Measurements from ENCODE around the gene ADCY5. TPM values are rescaled to one million over a fixed set of nuclear protein-coding genes. Genes with fewer than 3 reads are reported as not detected.

The ADCY5 gene
- total and polyA plus RNA-seq, 10 donors, result 1.7 to 20.6 (median 11.7) TPM

DNA sequence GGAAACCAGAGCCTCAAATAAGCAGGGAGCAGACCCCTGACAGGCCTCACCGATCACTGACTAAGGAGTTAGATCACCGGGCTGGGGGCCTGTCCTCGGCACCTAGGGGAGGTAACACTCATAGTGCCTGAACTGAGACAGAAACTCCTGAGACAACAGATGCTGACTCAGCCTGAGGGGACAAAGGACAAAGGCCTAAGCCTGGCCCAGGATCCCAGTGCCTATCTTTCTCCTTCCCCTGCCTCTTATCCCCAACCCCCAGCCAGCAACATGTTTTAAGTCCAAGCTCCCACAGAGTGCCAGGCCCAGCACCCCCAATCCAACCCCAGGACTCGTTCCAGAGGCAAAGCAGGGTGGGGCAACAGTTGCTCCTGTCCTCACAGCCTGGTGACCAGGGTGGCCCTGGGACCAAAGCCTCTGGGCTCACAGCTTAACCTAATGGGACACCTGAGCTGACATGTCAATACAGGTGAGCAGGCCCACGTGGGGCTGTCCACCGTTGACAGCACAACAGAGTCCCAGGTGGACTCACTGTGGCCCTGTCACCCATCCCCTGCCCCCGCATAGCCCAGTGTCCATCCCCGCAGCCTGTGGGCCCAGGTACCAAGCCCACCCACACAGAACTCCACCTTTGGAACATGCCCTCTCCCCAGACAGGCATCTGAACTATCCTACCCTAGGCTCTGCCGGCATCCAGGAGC lies 37.4 kb downstream of the ADCY5 start:
- WGBS, 5 donors, result 71 to 79% (median 78%) methylated on average over 9 of the region's 9 CpGs
- Histone ChIP-seq H3K27ac (peak overlapping the region in 6 of 8 donors; percentile 65 to 79 (median 74)), H3K27me3 (replicated peaks in 1 of 7) (peaks cover 0 to 9% (median 0%) of the 10 kb centered on the region in 7 donors), H3K9me3 (no peaks in the 10 kb centered on the region), H3K36me3 (no peaks in the 10 kb centered on the region), H3K4me3 (no peak overlapping the region), H3K4me1 (peaks cover 0 to 19% (median 1%) of the 10 kb centered on the region in 6 donors)
- TF ChIP-seq, protein P1, sequence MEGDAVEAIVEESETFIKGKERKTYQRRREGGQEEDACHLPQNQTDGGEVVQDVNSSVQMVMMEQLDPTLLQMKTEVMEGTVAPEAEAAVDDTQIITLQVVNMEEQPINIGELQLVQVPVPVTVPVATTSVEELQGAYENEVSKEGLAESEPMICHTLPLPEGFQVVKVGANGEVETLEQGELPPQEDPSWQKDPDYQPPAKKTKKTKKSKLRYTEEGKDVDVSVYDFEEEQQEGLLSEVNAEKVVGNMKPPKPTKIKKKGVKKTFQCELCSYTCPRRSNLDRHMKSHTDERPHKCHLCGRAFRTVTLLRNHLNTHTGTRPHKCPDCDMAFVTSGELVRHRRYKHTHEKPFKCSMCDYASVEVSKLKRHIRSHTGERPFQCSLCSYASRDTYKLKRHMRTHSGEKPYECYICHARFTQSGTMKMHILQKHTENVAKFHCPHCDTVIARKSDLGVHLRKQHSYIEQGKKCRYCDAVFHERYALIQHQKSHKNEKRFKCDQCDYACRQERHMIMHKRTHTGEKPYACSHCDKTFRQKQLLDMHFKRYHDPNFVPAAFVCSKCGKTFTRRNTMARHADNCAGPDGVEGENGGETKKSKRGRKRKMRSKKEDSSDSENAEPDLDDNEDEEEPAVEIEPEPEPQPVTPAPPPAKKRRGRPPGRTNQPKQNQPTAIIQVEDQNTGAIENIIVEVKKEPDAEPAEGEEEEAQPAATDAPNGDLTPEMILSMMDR (IDR thresholded peaks at IDR 0.05 in 8 of 11, conservative IDR thresholded peaks at IDR 0.05 in 3 of 11), result no peak
- no peak for TF ChIP-seq POLR2AphosphoS5 (IDR thresholded peaks at IDR 0.05)
- TF ChIP-seq POLR2A (IDR thresholded peaks at IDR 0.05), result no peak
- DNase-seq, result no peak
- intact Hi-C loops (cut with DNase I; ENCODE audit: low total_unique reads), result no loop called here

DNA sequence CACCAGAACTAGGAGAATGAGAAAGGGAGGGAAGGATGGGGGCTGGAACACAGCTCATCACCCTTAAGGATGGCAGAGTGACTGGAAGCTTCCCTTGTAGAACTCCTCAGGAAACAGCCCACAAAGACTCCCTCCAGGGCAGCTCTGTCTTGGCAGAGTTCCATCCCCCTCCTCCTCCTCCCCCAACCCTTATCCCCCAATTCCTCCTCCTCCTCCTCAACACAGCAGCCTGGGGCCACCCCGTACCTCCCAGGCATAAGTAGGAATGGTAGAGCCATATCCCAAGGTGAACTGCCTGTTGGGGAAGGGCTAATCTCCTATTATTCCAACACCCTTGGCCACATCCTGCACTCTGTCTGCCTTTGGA lies 38.8 kb downstream of the ADCY5 start:
- Histone ChIP-seq H3K36me3 (no peaks in the 10 kb centered on the region), H3K27me3 (replicated peaks in 1 of 7) (peaks cover 0 to 9% (median 0%) of the 10 kb centered on the region in 7 donors)

DNA sequence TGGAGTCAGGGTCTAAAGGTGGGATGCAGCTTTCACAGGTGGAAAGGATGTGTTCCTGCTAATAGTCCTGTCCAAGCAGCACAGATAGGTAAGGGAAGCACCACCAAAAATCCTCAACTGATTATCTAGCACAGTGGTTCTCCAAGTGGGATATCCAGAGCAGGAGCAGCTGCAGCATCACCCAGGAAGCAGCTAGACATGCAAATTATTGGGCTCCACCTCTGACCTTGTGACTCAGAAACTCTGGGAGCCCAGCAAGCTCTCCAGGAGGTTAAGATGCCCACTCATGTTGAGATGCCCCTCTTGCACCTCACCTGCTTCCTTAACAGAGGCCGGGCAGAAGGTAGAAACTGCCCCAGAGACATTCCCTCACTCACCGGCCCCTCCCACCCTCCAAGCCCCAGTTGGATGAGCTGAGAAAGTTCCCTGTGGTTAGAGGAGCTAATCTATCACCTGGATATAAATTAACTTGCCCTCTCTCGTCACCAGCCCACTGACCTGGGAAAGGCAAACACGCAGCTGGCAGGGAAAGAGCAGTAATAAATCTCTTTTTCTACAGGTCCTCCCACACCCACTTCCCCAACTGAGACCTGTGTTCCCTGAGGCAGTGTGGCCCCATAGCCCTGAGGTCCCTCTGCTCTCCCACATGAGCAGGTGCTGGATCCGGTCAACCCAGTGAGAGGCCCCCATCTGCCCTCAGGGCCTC lies 39.3 kb downstream of the ADCY5 start:
- no peak overlapping the region for H3K4me3 ChIP-seq
- intact Hi-C loops (cut with DNase I; ENCODE audit: low total_unique reads), result no loop called here
- peaks cover 0 to 19% (median 0%) of the 10 kb centered on the region in 6 donors for H3K4me1 ChIP-seq
- no peak for DNase-seq
- peaks cover 0 to 9% (median 0%) of the 10 kb centered on the region in 7 donors for H3K27me3 ChIP-seq (replicated peaks in 1 of 7)
- WGBS, 5 donors, result 15 to 24% (median 18%) methylated on average over 4 to 5 of the region's 5 CpGs
- H3K36me3 ChIP-seq, result no peaks in the 10 kb centered on the region
- H3K9me3 ChIP-seq, result no peaks in the 10 kb centered on the region
- peak overlapping the region in 4 of 8 donors; percentile 22 to 66 (median 49) for H3K27ac ChIP-seq
- TF ChIP-seq, protein P1 (IDR thresholded peaks at IDR 0.05 in 8 of 11, conservative IDR thresholded peaks at IDR 0.05 in 3 of 11), result no peak
- TF ChIP-seq POLR2A (IDR thresholded peaks at IDR 0.05), result no peak
- TF ChIP-seq POLR2AphosphoS5 (IDR thresholded peaks at IDR 0.05), result no peak

More for the DNA sequence above, 38.8 kb downstream of the ADCY5 start:
- DNase-seq, result no peak
- intact Hi-C loops (cut with DNase I; ENCODE audit: low total_unique reads), result no loop called here
- Histone ChIP-seq H3K27ac (peak overlapping the region in 4 of 8 donors; percentile 41 to 79 (median 62)), H3K4me3 (no peak overlapping the region), H3K9me3 (no peaks in the 10 kb centered on the region), H3K4me1 (peaks cover 0 to 19% (median 0%) of the 10 kb centered on the region in 6 donors)
- 31 to 75% (median 64%) methylated on average over 1 of the region's 1 CpG for whole genome bisulfite sequencing, 5 donors
- TF ChIP-seq POLR2A (IDR thresholded peaks at IDR 0.05) (no peak), POLR2AphosphoS5 (IDR thresholded peaks at IDR 0.05) (no peak)
- TF ChIP-seq, protein P1 (IDR thresholded peaks at IDR 0.05 in 8 of 11, conservative IDR thresholded peaks at IDR 0.05 in 3 of 11), result no peak

DNA sequence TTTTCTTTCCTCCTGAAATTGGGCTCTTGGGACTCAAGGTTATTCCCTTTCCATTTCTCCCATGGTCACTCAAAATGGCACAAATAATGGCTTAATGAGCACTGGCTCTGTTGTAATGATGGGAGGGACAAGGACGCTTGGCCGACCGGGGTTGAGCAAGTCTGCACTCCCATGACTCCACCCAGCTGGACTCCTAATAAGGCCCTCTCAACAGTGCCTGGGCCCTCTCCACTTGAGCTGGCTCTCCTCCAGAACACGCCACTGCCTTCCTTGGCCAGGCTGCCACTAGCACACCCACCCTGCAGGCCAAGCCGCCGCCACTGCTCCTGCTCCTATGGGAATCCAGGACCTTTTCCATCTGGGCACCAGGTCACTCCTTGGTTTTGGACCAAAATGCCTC lies 42.3 kb downstream of the ADCY5 start:
- intact Hi-C loops (cut with DNase I; ENCODE audit: low total_unique reads), result no loop called here
- 60 to 85% (median 69%) methylated on average over 6 of the region's 6 CpGs for WGBS, 5 donors
- H3K27me3 ChIP-seq (replicated peaks in 1 of 7), result peaks cover 0 to 16% (median 0%) of the 10 kb centered on the region in 7 donors
- H3K4me1 ChIP-seq, result peaks cover 0 to 10% (median 0%) of the 10 kb centered on the region in 6 donors
- H3K4me3 ChIP-seq, result no peak overlapping the region
- H3K36me3 ChIP-seq, result no peaks in the 10 kb centered on the region
- peak; percentile 36 to 55 (median 48) for TF ChIP-seq POLR2AphosphoS5 (IDR thresholded peaks at IDR 0.05)
- TF ChIP-seq, protein P1 (IDR thresholded peaks at IDR 0.05 in 8 of 11, conservative IDR thresholded peaks at IDR 0.05 in 3 of 11), result no peak
- peak overlapping the region in 6 of 8 donors; percentile 38 to 67 (median 43) for H3K27ac ChIP-seq
- peak; percentile 70 for DNase-seq
- H3K9me3 ChIP-seq, result no peaks in the 10 kb centered on the region

Measured in spleen (tissue), 11 donors.